ENCODE data around the gene STC2. TPM values are rescaled to one million over a fixed set of nuclear protein-coding genes. Genes with fewer than 3 reads are reported as not detected.

Gene STC2
- total and polyA plus RNA-seq, 10 of the 15 experiments (the other 5 are each of a cell fraction or from before 2014, with no cell fraction given): 0.05 to 4.8 (median 2.0) TPM

GRCh38 chr5:173268750-173269432 is 59.3 kb downstream of the STC2 start:
- no peak for ATAC-seq
- H3K9me3 ChIP-seq (replicated peaks; ENCODE audit: control insufficient read depth, insufficient read depth, low read length): no peaks in the 10 kb centered on the region
- no peak overlapping the region for H3K27ac ChIP-seq (ENCODE audit: control insufficient read depth, insufficient read depth)
- no TSS peak for BruUV-seq (replicated peaks)
- FAIRE-seq: no peak
- H3K27me3 ChIP-seq (replicated peaks in 1 of 2; ENCODE audit: control insufficient read depth in 2 of 2, insufficient read depth in 2 of 2, low read length in 1 of 2): no peaks in the 10 kb centered on the region
- no peak overlapping the region for H3K4me2 ChIP-seq (ENCODE audit: control insufficient read depth, insufficient read depth)
- POLR2A ChIA-PET: no interaction called here
- no peak overlapping the region for H2AFZ ChIP-seq (ENCODE audit: control insufficient read depth, low read depth, low read length)
- in situ Hi-C loops (cut with MboI): no loop called here
- DNase-seq (ENCODE audit: low read depth, low spot score): no peak
- 22% methylated on average over 14 of the region's 14 CpGs for WGBS (ENCODE audit: insufficient coverage, insufficient replicate concordance, low lambda C conversion rate, missing lambda C conversion rate)
- H3K9ac ChIP-seq (ENCODE audit: control insufficient read depth, insufficient read depth, low read length): no peak overlapping the region
- H4K20me1 ChIP-seq (ENCODE audit: control insufficient read depth, insufficient read depth): no peaks in the 10 kb centered on the region
- TF ChIP-seq SMAD5 (IDR thresholded peaks at IDR 0.05; ENCODE audit: low read depth) (no peak), HDAC6 (IDR thresholded peaks at IDR 0.05; ENCODE audit: unreplicated experiment) (no peak), ATF7 (IDR thresholded peaks at IDR 0.05; ENCODE audit: low read depth) (no peak), ZNF592 (IDR thresholded peaks at IDR 0.05) (no peak), ETV6 (conservative IDR thresholded peaks at IDR 0.05 in 1 of 2, IDR thresholded peaks at IDR 0.05 in 1 of 2; ENCODE audit: borderline replicate concordance in 1 of 2, low read depth in 1 of 2) (no peak), MTA2 (IDR thresholded peaks at IDR 0.05; ENCODE audit: low read depth) (no peak), NRF1 (conservative IDR thresholded peaks at IDR 0.05; ENCODE audit: low read depth, low read length) (no peak), SMARCA5 (IDR thresholded peaks at IDR 0.05) (no peak), CHD1 (IDR thresholded peaks at IDR 0.05; ENCODE audit: low read depth, low read length) (no peak), PAX5 (IDR thresholded peaks at IDR 0.05; ENCODE audit: borderline replicate concordance, low read depth, low read length) (no peak), CREB1 (IDR thresholded peaks at IDR 0.05; ENCODE audit: low read depth) (no peak)
- H3K4me3 ChIP-seq: no peak overlapping the region
- H3K36me3 ChIP-seq (ENCODE audit: control insufficient read depth in 2 of 2, insufficient read depth in 2 of 2, low read length in 1 of 2): no peaks in the 10 kb centered on the region
- intact Hi-C loops (cut with micrococcal nuclease; ENCODE audit: unreplicated experiment): no loop called here
- CTCF ChIA-PET: no interaction called here
- no peaks in the 10 kb centered on the region for H3K79me2 ChIP-seq (ENCODE audit: control insufficient read depth, insufficient read depth, low read length)
- RAD21 ChIA-PET (ENCODE audit: unreplicated experiment): no interaction called here
- SMC1A ChIA-PET (ENCODE audit: uncharacterized antibody, unreplicated experiment): no interaction called here
- peaks cover 6% of the 10 kb centered on the region for H3K4me1 ChIP-seq (ENCODE audit: control insufficient read depth, insufficient read depth, low read length)

Data from GM12878 (cell line).